Gastrocnemius medialis (tissue), 4 donors: ENCODE measurements around the gene CTDSPL. TPM values are rescaled to one million over a fixed set of nuclear protein-coding genes. Genes with fewer than 3 reads are reported as not detected.
"Not testable (repeated sequence)": the region's sequence is repeated elsewhere in the genome, so short reads cannot be mapped to it uniquely, and the experiment has no call there.

ENCODE experiments used
- ATAC-seq, 2 donors: fragments of 150-250 bp; one replicate each; pipeline ENCODE4 v1.9.1; 2016
- DNase-seq, 2 donors: peaks; one replicate each; pipeline ENCODE4 v3.0.0-alpha.2; 2019
- H3K27ac ChIP-seq, 4 donors: fragments of 200-600 bp; sonication (generic); 1 replicate in 1 of 4; 2 replicates in 3 of 4; pipeline ENCODE4 v1.5.1; 2016 to 2018; ENCODE audit warnings: mild to moderate bottlenecking in 2 of 4, moderate library complexity in 1 of 4
- H3K27me3 ChIP-seq, 3 donors: fragments of 200-600 bp; sonication (generic) in 2 of 3; 1 replicate in 1 of 3; 2 replicates in 2 of 3; pipeline versions ENCODE4 v1.5.1 to v1.6.0; 2016 to 2019; ENCODE audit warnings: mild to moderate bottlenecking in 1 of 3, moderate library complexity in 1 of 3
- H3K36me3 ChIP-seq, 2 donors: fragments of 200-600 bp; sonication (generic) in 1 of 2; one replicate each; pipeline ENCODE4 v1.5.1; 2017 to 2018
- H3K4me1 ChIP-seq, 2 donors: fragments of 200-600 bp; sonication (generic) in 1 of 2; one replicate each; pipeline ENCODE4 v1.5.1; 2016 to 2017; ENCODE audit warnings: mild to moderate bottlenecking in 2 of 2
- H3K4me3 ChIP-seq, 4 donors: fragments of 200-600 bp; sonication (generic) in 3 of 4; 1 replicate in 1 of 4; 2 replicates in 3 of 4; pipeline ENCODE4 v1.5.1; 2016 to 2019; ENCODE audit warnings: mild to moderate bottlenecking in 2 of 4
- H3K9me3 ChIP-seq, 3 donors: fragments of 200-600 bp; sonication (generic) in 2 of 3; 1 replicate in 1 of 3; 2 replicates in 2 of 3; pipeline ENCODE4 v1.5.1; 2016 to 2019
- POLR2A ChIP-seq, 2 donors: fragments of 450-650 bp; IDR thresholded peaks; one replicate each; pipeline ENCODE4 v1.6.1; 2017; ENCODE audit warnings: antibody characterized with exemption in 2 of 2, mild to moderate bottlenecking in 2 of 2, moderate library complexity in 2 of 2
- in situ Hi-C, 4 donors: fragments of 200-750 bp; cut with MboI; loops; one replicate each; pipeline versions ENCODE4 v1.15.0 to v1.8.0; 2017; ENCODE audit warnings: low sequenced_read_pairs in 4 of 4
- intact Hi-C: fragments of 100-400 bp; cut with DNase I; formaldehyde crosslinking; loops from one replicate; pipeline ENCODE4 v1.15.1; 2023; ENCODE audit warnings: low total_unique reads
- total RNA-seq, 4 donors: library from RNA; depleted of rRNA; stranded (reverse); fragments of >200 nt; gene quantifications; one replicate each; pipeline versions ENCODE4 v1.1.0 to v1.2.3, GENCODE V29; 2016
- TF ChIP-seq, protein P1 (sequence below), 5 experiments: fragments of 450-650 bp in 3 of 5; fragments of 200-600 bp in 2 of 5; sonication (generic) in 2 of 5; IDR thresholded peaks in 4 of 5; conservative IDR thresholded peaks in 1 of 5; 1 replicate in 4 of 5; 2 replicates in 1 of 5; pipeline ENCODE4 v1.5.1; 2016 to 2019; ENCODE audit warnings: antibody characterized with exemption in 5 of 5, mild to moderate bottlenecking in 3 of 5, moderate library complexity in 3 of 5

CTDSPL gene
- total RNA-seq, 4 donors from 2014 or later: 12.1 to 23.1 (median 14.6) TPM

DNA sequence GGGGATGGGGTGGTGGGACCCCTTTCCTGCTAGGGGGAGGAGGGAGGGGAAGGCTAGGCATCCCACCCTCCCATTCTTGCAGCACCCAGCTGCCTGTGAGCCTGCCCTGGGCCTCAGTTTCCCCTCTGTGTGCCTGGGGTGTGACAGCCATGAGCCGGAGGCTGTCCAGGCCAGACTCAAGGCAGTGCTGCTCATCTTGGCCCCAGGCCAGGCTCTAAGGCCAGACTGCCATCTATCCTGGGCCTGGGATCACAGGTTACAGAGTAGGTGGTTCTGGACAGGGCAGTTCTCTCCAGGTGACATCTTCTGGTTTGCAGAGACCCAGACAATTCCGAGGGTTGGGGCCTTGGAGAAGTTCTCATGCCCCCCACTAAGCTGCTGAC is 125.6 kb downstream of the CTDSPL start:
- no peaks in the 10 kb centered on the region for H3K36me3 ChIP-seq
- TF ChIP-seq POLR2A (IDR thresholded peaks at IDR 0.05): no peak
- TF ChIP-seq, protein P1, sequence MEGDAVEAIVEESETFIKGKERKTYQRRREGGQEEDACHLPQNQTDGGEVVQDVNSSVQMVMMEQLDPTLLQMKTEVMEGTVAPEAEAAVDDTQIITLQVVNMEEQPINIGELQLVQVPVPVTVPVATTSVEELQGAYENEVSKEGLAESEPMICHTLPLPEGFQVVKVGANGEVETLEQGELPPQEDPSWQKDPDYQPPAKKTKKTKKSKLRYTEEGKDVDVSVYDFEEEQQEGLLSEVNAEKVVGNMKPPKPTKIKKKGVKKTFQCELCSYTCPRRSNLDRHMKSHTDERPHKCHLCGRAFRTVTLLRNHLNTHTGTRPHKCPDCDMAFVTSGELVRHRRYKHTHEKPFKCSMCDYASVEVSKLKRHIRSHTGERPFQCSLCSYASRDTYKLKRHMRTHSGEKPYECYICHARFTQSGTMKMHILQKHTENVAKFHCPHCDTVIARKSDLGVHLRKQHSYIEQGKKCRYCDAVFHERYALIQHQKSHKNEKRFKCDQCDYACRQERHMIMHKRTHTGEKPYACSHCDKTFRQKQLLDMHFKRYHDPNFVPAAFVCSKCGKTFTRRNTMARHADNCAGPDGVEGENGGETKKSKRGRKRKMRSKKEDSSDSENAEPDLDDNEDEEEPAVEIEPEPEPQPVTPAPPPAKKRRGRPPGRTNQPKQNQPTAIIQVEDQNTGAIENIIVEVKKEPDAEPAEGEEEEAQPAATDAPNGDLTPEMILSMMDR (IDR thresholded peaks at IDR 0.05 in 4 of 5, conservative IDR thresholded peaks at IDR 0.05 in 1 of 5): no peak
- intact Hi-C loops (no loop called here), in situ Hi-C loops (no loop called here)
- H3K9me3 ChIP-seq: no peaks in the 10 kb centered on the region
- H3K4me1 ChIP-seq: no peaks in the 10 kb centered on the region
- no peaks in the 10 kb centered on the region for H3K27me3 ChIP-seq
- ATAC-seq: no peak
- H3K4me3 ChIP-seq: no peak overlapping the region
- no peak for DNase-seq
- no peak overlapping the region for H3K27ac ChIP-seq

DNA sequence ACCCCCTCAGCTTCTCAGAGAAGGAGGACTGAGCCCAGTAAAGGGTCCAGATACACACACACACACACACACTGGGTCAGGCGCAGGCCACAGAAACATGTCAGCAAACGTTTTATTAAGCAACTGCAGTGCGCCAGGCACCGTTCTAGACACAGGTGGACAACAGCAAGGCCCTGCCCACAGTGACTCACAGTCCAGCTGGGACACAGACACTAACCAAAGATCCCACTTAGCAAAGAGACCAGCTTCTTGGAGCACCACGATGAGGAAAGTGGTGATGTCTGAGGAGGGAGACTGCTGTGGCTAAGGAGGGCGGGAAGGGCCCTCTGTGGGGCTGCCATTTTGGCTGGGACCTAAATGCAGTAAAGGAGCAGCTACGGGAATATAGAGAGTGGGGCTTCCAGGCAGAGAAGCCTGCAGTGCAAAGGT is 126.1 kb downstream of the CTDSPL start:
- Histone ChIP-seq H3K36me3 (no peaks in the 10 kb centered on the region), H3K4me1 (no peaks in the 10 kb centered on the region), H3K27me3 (no peaks in the 10 kb centered on the region), H3K9me3 (no peaks in the 10 kb centered on the region), H3K27ac (no peak overlapping the region), H3K4me3 (no peak overlapping the region)
- in situ Hi-C loops: no loop called here
- intact Hi-C loops: no loop called here
- ATAC-seq (no peak), DNase-seq (no peak)
- TF ChIP-seq, protein P1 (IDR thresholded peaks at IDR 0.05 in 4 of 5, conservative IDR thresholded peaks at IDR 0.05 in 1 of 5): no peak
- no peak for TF ChIP-seq POLR2A (IDR thresholded peaks at IDR 0.05)

DNA sequence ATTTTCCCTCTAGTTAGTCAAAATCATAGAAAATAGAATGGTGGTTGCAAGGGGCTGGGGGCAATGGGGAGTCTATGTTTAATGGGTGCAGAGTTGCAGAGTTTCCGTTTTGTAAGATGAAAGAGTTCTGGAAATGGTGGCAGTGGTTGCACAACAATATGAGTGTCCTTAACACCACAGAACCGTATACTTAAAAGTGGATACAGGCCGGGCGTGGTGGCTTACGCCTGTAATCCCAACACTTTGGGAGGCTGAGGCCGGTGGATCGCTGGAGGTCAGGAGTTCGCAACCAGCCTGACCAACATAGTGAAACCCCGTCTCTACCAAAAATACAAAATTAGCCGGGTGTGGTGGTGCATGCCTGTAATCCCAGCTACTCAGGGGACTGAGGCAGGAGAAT is 126.7 kb downstream of the CTDSPL start:
- H3K27me3 ChIP-seq, H3K36me3 ChIP-seq, DNase-seq, intact Hi-C loops, H3K4me1 ChIP-seq, H3K27ac ChIP-seq, H3K9me3 ChIP-seq, ATAC-seq, H3K4me3 ChIP-seq, in situ Hi-C loops: not testable (repeated sequence)

DNA sequence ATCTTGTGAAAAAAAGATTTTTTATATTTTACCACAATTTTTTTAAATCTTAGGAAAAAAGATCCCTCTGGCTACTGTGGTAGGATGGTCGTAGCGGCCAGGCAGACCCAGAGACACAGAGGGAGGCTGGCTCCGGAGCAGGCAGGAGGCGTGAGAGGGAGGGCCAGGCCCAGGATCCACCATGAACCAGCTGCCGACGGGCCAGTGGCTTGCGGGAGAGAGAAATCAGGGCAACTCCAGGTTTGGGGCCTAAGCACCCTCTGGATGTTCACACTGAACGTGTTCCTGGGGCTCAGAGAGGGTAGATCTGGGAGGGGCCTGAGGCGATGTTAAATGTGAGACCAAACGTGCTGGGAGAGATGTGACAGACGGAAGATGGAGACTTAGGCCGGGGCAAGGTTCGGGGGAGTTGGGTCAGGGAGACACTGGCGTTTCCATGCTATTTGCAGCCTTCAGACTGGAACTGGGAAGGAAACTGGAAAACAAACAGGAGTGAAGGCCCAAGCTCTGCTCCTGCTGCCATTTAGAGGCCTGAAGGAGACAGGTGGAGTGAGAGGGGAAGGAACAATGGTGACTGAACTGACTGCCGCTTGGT is 127.3 kb downstream of the CTDSPL start:
- Histone ChIP-seq H3K4me3 (no peak overlapping the region), H3K9me3 (no peaks in the 10 kb centered on the region), H3K27ac (no peak overlapping the region), H3K36me3 (no peaks in the 10 kb centered on the region), H3K27me3 (no peaks in the 10 kb centered on the region), H3K4me1 (peaks cover 0 to under 1% of the 10 kb centered on the region in 2 donors)
- in situ Hi-C loops (no loop called here), intact Hi-C loops (no loop called here)
- TF ChIP-seq, protein P1 (IDR thresholded peaks at IDR 0.05 in 4 of 5, conservative IDR thresholded peaks at IDR 0.05 in 1 of 5): no peak
- TF ChIP-seq POLR2A (IDR thresholded peaks at IDR 0.05): no peak
- DNase-seq (no peak), ATAC-seq (no peak)

DNA sequence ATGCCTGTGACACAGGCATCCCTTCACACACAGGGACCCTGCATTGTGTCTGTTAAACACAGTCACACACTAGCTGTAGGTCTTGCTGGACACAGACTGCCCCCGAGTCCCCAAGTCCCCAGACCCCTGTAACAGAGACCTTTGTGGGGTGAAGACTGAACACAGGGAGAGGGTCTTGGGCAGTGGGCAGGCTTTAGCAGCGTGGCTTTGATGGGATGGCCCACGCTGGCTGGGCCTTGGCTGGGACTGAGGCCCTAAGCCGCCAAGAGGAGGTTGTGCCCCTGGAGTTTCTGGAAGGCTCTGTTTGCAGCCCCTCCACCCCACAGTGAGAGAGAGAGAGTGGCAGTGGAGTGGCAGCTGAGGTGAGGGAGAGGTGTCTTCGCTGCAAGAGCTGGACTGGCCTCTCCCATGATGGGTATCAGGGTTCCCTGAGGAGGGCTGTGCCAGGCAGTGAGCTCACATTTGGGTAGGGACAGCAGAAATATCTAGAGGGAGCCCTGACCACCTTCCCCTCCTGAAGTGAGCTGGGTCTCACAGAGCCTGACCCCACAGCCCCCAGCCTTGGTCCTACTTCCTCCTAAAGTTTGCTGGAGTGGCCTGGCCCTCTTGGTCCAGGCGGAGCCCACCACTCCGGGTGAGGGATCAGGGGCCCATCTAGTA is 128.3 kb downstream of the CTDSPL start:
- DNase-seq: no peak
- Histone ChIP-seq H3K27me3 (no peaks in the 10 kb centered on the region), H3K9me3 (no peaks in the 10 kb centered on the region), H3K4me1 (peaks cover 4 to 6% of the 10 kb centered on the region in 2 donors), H3K4me3 (no peak overlapping the region), H3K27ac (no peak overlapping the region), H3K36me3 (no peaks in the 10 kb centered on the region)
- no peak for TF ChIP-seq POLR2A (IDR thresholded peaks at IDR 0.05)
- TF ChIP-seq, protein P1 (IDR thresholded peaks at IDR 0.05 in 4 of 5, conservative IDR thresholded peaks at IDR 0.05 in 1 of 5): no peak
- intact Hi-C loops: no loop called here
- no peak for ATAC-seq
- in situ Hi-C loops: no loop called here
